CD8-positive, alpha-beta memory T cell (primary cell): ENCODE measurements around the gene CECR2. TPM values are rescaled to one million over a fixed set of nuclear protein-coding genes. Genes with fewer than 3 reads are reported as not detected.

Source experiments
- CTCF ChIA-PET: fragments of 350-600 bp; sonication (Branson Sonifier 250); formaldehyde crosslinking; loops from one replicate; lab custom pipeline; 2021; ENCODE audit warnings: antibody characterized with exemption; lab: Charles Lee
- POLR2A ChIA-PET: fragments of 350-600 bp; sonication (Branson Sonifier 250); formaldehyde crosslinking; loops from one replicate; lab custom pipeline; 2021; ENCODE audit warnings: antibody characterized with exemption; lab: Charles Lee
- DNase-seq, 5 donors: peaks; one replicate each; pipeline versions ENCODE4 v3.0.0 to v3.0.0-alpha.2; 2020 to 2022; ENCODE audit warnings: mixed read lengths in 1 of 5
- H3K27ac ChIP-seq: one replicate; pipeline ENCODE4 v1.7.0; 2013; ENCODE audit warnings: low read depth, mild to moderate bottlenecking, low read length, moderate library complexity
- H3K27me3 ChIP-seq: 2 replicates; pipeline ENCODE4 v1.7.0; 2013; ENCODE audit warnings: low read length, mild to moderate bottlenecking; ENCODE audit not compliant: insufficient read depth, poor library complexity, severe bottlenecking
- H3K36me3 ChIP-seq: 2 replicates; pipeline ENCODE4 v1.7.0; 2013; ENCODE audit warnings: mild to moderate bottlenecking, low read length, moderate library complexity; ENCODE audit not compliant: insufficient read depth
- H3K4me1 ChIP-seq: 2 replicates; pipeline ENCODE4 v1.7.0; 2013; ENCODE audit warnings: mild to moderate bottlenecking, low read length, moderate library complexity; ENCODE audit not compliant: insufficient read depth
- H3K4me3 ChIP-seq: 2 replicates; pipeline ENCODE4 v1.7.0; 2013; ENCODE audit warnings: mild to moderate bottlenecking, low read length
- H3K9me3 ChIP-seq: 2 replicates; pipeline ENCODE4 v1.7.0; 2013; ENCODE audit warnings: mild to moderate bottlenecking, low read length
- H3K27ac Mint-ChIP-seq, 8 donors: one replicate each; pipeline ENCODE4 v1.8.0; 2020 to 2021; ENCODE audit warnings: mixed read lengths in 8 of 8, mild to moderate bottlenecking in 6 of 8, inconsistent platforms in 3 of 8, moderate library complexity in 3 of 8
- H3K27me3 Mint-ChIP-seq, 2 donors: one replicate each; pipeline ENCODE4 v1.8.0; 2020 to 2021; ENCODE audit warnings: mixed read lengths in 2 of 2, mild to moderate bottlenecking in 1 of 2, moderate library complexity in 1 of 2
- H3K36me3 Mint-ChIP-seq, 3 donors: one replicate each; pipeline ENCODE4 v1.8.0; 2020 to 2021; ENCODE audit warnings: mixed read lengths in 3 of 3, inconsistent platforms in 1 of 3, mild to moderate bottlenecking in 1 of 3
- H3K4me1 Mint-ChIP-seq, 3 donors: one replicate each; pipeline ENCODE4 v1.8.0; 2020 to 2021; ENCODE audit warnings: mixed read lengths in 3 of 3, inconsistent platforms in 1 of 3, mild to moderate bottlenecking in 1 of 3
- H3K4me3 Mint-ChIP-seq, 7 donors: one replicate each; pipeline ENCODE4 v1.8.0; 2020 to 2021; ENCODE audit warnings: mixed read lengths in 7 of 7, mild to moderate bottlenecking in 6 of 7, moderate library complexity in 4 of 7, inconsistent platforms in 2 of 7
- H3K9me3 Mint-ChIP-seq, 5 donors: one replicate each; pipeline ENCODE4 v1.8.0; 2020 to 2022; ENCODE audit warnings: mixed read lengths in 5 of 5, mild to moderate bottlenecking in 3 of 5, moderate library complexity in 2 of 5, inconsistent platforms in 1 of 5
- polyA plus RNA-seq: library from polyadenylated mRNA; unstranded; fragments of 300-500 nt; fragmentation: Illumina TruSeq; gene quantifications from one replicate; pipeline ENCODE4 v1.2.3, GENCODE V29; 2021
- total RNA-seq, 2 experiments: library from RNA; stranded (reverse); gene quantifications; one replicate each; pipeline ENCODE4 v1.2.3, GENCODE V29; 2021

CECR2 gene
- total and polyA plus RNA-seq, 3 experiments from 2014 or later = not detected

GRCh38 chr22:17396516-17396915 lies 27.3 kb downstream of the CECR2 start:
- Mint-ChIP-seq H3K36me3 (no peaks in the 10 kb centered on the region), H3K4me3 (no peak overlapping the region), H3K27ac (peak overlapping the region in 1 of 8 donors; percentile 1), H3K9me3 (no peaks in the 10 kb centered on the region), H3K27me3 (peaks cover 3 to 4% of the 10 kb centered on the region in 2 donors), H3K4me1 (no peaks in the 10 kb centered on the region)
- Histone ChIP-seq H3K4me3 (no peak overlapping the region), H3K4me1 (no peaks in the 10 kb centered on the region), H3K36me3 (no peaks in the 10 kb centered on the region), H3K9me3 (no peaks in the 10 kb centered on the region), H3K27me3 (no peaks in the 10 kb centered on the region), H3K27ac (no peak overlapping the region)
- ChIA-PET POLR2A (interaction anchor here (0.7 kb wide), 1 partner anchor 75 kb away, joined by 8 read pairs; no protein-coding TSS in a partner anchor), CTCF (no interaction called here)
- no peak for DNase-seq

DNA sequence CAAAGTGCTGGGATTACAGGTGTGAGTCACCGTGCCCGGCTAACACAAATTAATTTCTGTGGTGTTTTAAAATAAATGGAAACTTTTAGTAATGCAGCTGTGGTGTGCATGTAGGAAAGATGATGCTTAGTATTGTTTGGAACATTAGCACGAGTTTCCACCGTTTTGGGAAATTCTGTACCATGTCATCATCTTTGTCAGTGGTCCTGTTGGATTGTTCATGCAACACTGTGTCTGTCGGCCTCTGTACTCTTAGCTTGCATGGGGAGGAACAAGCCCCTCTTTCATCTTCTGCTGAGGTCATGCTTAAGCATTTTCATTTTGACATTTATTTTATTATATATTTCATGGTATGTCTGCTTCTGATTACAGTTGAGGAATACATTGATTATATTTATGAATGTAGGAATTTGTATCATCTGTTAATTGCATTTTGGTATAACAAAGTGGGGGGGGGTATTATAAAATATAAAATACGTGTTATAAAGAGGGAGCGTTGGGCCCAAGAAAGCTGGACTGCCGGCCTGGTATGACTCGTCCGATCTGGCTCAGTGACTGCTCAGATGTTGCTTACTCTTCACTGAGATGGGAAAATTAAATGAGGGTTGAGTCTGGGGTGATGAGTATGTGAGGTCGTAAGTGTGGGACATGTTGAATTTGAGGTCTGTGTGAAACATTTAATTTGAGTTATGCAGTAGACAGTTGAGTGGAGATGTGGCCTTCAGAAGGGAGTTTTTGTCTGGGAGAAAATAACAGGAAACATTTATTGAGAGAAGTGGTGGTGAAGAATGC lies 28.7 kb downstream of the CECR2 start:
- Mint-ChIP-seq H3K4me1 (no peaks in the 10 kb centered on the region), H3K27ac (no peak overlapping the region), H3K36me3 (no peaks in the 10 kb centered on the region), H3K27me3 (peaks cover 3 to 4% of the 10 kb centered on the region in 2 donors), H3K4me3 (no peak overlapping the region), H3K9me3 (peaks cover 0 to under 1% (median 0%) of the 10 kb centered on the region in 5 donors)
- Histone ChIP-seq H3K36me3 (no peaks in the 10 kb centered on the region), H3K27ac (no peak overlapping the region), H3K9me3 (no peaks in the 10 kb centered on the region), H3K4me3 (no peak overlapping the region), H3K4me1 (no peaks in the 10 kb centered on the region), H3K27me3 (no peaks in the 10 kb centered on the region)
- ChIA-PET CTCF (no interaction called here), POLR2A (no interaction called here)
- DNase-seq = no peak

- Mint-ChIP-seq H3K36me3 (no peaks in the 10 kb centered on the region), H3K4me1 (no peaks in the 10 kb centered on the region), H3K4me3 (no peak overlapping the region), H3K27me3 (peaks cover 0 to 4% of the 10 kb centered on the region in 2 donors), H3K9me3 (peaks cover 0 to 1% (median 0%) of the 10 kb centered on the region in 5 donors), H3K27ac (no peak overlapping the region)
- ChIA-PET POLR2A (no interaction called here), CTCF (no interaction called here)
- no peak for DNase-seq
- no peak overlapping the region for H3K27ac ChIP-seq
- no peaks in the 10 kb centered on the region for H3K4me1 ChIP-seq
- H3K9me3 ChIP-seq = no peaks in the 10 kb centered on the region
- H3K4me3 ChIP-seq = no peak overlapping the region
- H3K36me3 ChIP-seq = no peaks in the 10 kb centered on the region
- H3K27me3 ChIP-seq = no peaks in the 10 kb centered on the region
Observed at GRCh38 chr22:17400305-17400704, 31.0 kb downstream of the CECR2 start.

- CTCF ChIA-PET = no interaction called here
- no peak overlapping the region for H3K27ac Mint-ChIP-seq
- H3K27me3 Mint-ChIP-seq = peaks cover 0 to under 1% of the 10 kb centered on the region in 2 donors
- DNase-seq = no peak
- no peaks in the 10 kb centered on the region for H3K4me1 ChIP-seq
- H3K4me1 Mint-ChIP-seq = no peaks in the 10 kb centered on the region
- H3K4me3 ChIP-seq = no peak overlapping the region
- no peaks in the 10 kb centered on the region for H3K9me3 ChIP-seq
- H3K36me3 Mint-ChIP-seq = no peaks in the 10 kb centered on the region
- no peak overlapping the region for H3K27ac ChIP-seq
- POLR2A ChIA-PET = no interaction called here
- no peaks in the 10 kb centered on the region for H3K36me3 ChIP-seq
- H3K9me3 Mint-ChIP-seq = peaks cover 0 to 1% (median 0%) of the 10 kb centered on the region in 5 donors
- H3K27me3 ChIP-seq = no peaks in the 10 kb centered on the region
- no peak overlapping the region for H3K4me3 Mint-ChIP-seq
Observed at GRCh38 chr22:17401728-17402127, 32.5 kb downstream of the CECR2 start.

DNA sequence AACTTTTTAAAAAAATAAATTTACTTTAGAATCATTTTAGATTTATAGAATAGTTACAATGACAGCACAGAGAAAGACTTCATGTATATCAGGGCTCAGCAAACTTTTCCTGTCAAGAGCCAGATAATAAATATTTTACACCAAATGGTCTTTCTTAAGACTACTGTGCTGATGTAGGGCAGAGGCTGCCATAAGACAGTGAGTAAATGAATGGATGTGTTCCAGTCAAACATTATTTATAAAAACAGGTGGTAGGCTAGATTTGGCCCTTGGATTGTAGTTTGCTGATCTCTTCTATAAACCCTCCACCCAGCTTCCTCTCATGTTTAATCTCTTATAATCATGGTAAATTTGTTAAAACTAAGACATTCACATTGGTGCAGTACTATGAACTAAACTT lies 33.0 kb downstream of the CECR2 start:
- Mint-ChIP-seq H3K4me1 (no peaks in the 10 kb centered on the region), H3K36me3 (no peaks in the 10 kb centered on the region), H3K9me3 (peaks cover 0 to 1% (median 0%) of the 10 kb centered on the region in 5 donors), H3K27ac (peak overlapping the region in 1 of 8 donors; percentile 87), H3K4me3 (no peak overlapping the region), H3K27me3 (peaks cover 0 to 1% of the 10 kb centered on the region in 2 donors)
- H3K27me3 ChIP-seq = no peaks in the 10 kb centered on the region
- no peaks in the 10 kb centered on the region for H3K4me1 ChIP-seq
- DNase-seq = no peak
- CTCF ChIA-PET = interaction anchor here (0.7 kb wide), 1 partner anchor 196 kb away, joined by 3 read pairs; no protein-coding TSS in a partner anchor
- no peak overlapping the region for H3K27ac ChIP-seq
- POLR2A ChIA-PET = no interaction called here
- H3K36me3 ChIP-seq = no peaks in the 10 kb centered on the region
- H3K9me3 ChIP-seq = no peaks in the 10 kb centered on the region
- H3K4me3 ChIP-seq = no peak overlapping the region

DNA sequence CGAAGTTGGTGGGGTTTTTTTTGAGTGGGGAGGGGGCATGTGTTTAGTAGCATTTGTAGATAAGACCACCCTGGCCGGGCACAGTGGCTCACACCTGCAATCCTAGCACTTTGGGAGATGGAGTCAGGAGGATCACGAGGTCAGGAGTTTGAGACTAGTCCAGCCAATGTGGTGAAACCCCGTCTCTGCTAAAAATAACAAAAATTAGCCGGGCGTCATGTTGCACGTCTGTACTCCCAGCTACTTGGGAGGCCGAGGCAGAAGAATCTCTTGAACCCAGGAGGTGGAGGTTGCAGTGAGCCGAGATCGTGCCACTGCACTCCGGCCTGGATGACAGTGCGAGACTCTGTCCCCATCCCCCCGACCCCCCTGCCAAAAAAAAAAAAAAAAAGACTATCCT lies 34.6 kb downstream of the CECR2 start:
- no peaks in the 10 kb centered on the region for H3K27me3 ChIP-seq
- H3K9me3 Mint-ChIP-seq = peaks cover 0 to 1% (median 0%) of the 10 kb centered on the region in 5 donors
- H3K27me3 Mint-ChIP-seq = peaks cover 0 to 1% of the 10 kb centered on the region in 2 donors
- H3K4me3 ChIP-seq = no peak overlapping the region
- DNase-seq = no peak
- no peaks in the 10 kb centered on the region for H3K4me1 Mint-ChIP-seq
- CTCF ChIA-PET = no interaction called here
- H3K27ac ChIP-seq = no peak overlapping the region
- H3K4me1 ChIP-seq = no peaks in the 10 kb centered on the region
- H3K9me3 ChIP-seq = no peaks in the 10 kb centered on the region
- H3K27ac Mint-ChIP-seq = no peak overlapping the region
- no peaks in the 10 kb centered on the region for H3K36me3 Mint-ChIP-seq
- no peak overlapping the region for H3K4me3 Mint-ChIP-seq
- POLR2A ChIA-PET = no interaction called here
- no peaks in the 10 kb centered on the region for H3K36me3 ChIP-seq

- CTCF ChIA-PET = no interaction called here
Observed at GRCh38 chr22:17407643-17408042, 38.4 kb downstream of the CECR2 start.

DNA sequence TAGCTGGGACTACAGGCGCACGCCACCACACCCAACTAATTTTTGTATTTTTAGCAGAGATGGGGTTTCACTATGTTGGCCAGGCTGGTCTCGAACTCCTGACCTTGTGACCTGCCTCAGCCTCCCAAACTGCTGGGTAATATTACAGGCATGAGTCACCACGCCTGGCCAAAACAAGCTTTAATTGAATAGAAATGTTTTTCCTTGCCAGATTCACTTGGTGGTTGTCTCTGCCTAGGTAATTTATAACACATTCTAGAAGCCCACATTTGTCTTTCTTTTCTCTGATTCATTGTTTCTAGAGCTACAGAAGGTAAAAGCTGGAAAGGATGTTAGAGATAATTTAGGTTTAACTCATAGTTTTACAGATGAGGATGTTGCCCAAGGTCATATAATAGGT lies 41.3 kb downstream of the CECR2 start:
- POLR2A ChIA-PET = no interaction called here

More at GRCh38 chr22:17407643-17408042, 38.4 kb downstream of the CECR2 start:
- no peak for DNase-seq
- Mint-ChIP-seq H3K27me3 (peaks cover 1 to 7% of the 10 kb centered on the region in 2 donors), H3K4me1 (no peaks in the 10 kb centered on the region), H3K36me3 (no peaks in the 10 kb centered on the region), H3K9me3 (peaks cover 0 to 1% (median 0%) of the 10 kb centered on the region in 5 donors), H3K27ac (no peak overlapping the region), H3K4me3 (no peak overlapping the region)
- Histone ChIP-seq H3K36me3 (no peaks in the 10 kb centered on the region), H3K4me3 (no peak overlapping the region), H3K9me3 (no peaks in the 10 kb centered on the region), H3K27ac (no peak overlapping the region), H3K27me3 (no peaks in the 10 kb centered on the region), H3K4me1 (no peaks in the 10 kb centered on the region)
- POLR2A ChIA-PET = interaction anchor here (0.5 kb wide), 1 partner anchor 72 kb away, joined by 5 read pairs; no protein-coding TSS in a partner anchor

More for the DNA sequence above, 41.3 kb downstream of the CECR2 start:
- no peak for DNase-seq
- H3K4me1 Mint-ChIP-seq = no peaks in the 10 kb centered on the region
- Histone ChIP-seq H3K4me3 (no peak overlapping the region), H3K4me1 (no peaks in the 10 kb centered on the region), H3K27ac (no peak overlapping the region), H3K36me3 (no peaks in the 10 kb centered on the region), H3K9me3 (no peaks in the 10 kb centered on the region), H3K27me3 (no peaks in the 10 kb centered on the region)
- CTCF ChIA-PET = no interaction called here
- no peak overlapping the region for H3K4me3 Mint-ChIP-seq
- H3K36me3 Mint-ChIP-seq = no peaks in the 10 kb centered on the region
- peaks cover 6 to 18% of the 10 kb centered on the region in 2 donors for H3K27me3 Mint-ChIP-seq
- H3K27ac Mint-ChIP-seq = no peak overlapping the region
- H3K9me3 Mint-ChIP-seq = no peaks in the 10 kb centered on the region
